ENCODE results near the gene BAZ2B.
"Not testable (repeated sequence)": the region's sequence is repeated elsewhere in the genome, so short reads cannot be mapped to it uniquely, and the experiment has no call there.

Gene BAZ2B

DNA sequence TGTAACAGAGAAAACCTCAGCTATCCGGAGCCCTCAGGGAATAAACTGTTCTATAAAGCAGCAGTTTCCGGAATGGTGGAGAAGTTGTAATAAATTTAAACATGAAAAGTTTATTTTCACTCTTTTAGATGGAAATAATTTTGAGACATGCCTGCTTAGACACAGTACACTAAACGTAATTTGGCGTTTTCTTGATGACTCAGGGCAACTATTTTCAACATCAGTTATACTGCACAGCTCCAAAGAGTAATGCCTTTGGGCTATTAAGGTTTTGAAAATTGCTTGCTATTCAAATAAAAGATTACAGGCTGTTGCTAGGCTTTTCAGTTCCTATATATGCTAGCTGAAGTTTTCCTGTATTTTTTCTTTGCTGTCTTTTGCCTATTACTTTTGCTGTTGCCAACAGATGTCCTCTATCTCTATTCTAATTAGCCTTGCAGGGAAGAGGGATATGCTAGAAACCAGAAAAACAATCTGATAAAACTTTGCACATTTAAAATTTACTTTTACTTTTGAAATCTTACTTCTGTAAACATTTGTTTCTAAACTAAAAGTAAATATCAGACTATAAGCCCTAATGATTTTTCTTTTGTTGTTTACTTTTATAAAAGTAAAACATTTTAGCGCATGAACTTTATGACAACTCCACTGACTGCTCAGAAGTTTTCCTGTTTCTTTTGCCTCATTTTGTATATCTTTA lies 216.5 kb downstream of the BAZ2B start:
- DNase-seq = no peak

DNA sequence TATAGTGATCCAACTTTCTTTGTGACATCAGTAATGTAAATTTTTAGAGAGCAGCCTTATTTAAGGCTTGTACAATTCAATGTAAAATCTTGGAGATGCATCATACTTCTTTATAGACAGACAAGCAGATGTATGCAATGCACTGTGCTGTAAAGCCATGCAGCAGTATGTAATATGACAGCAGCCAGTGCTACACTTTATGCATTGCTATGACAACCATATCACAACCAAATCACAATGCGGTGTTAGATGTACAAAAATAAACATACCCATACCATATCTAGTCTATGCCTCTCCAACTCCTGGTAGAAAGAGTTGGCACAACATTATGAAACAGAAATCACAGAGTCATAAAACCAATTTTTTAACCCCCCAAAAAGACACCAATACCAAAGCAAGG lies 219.5 kb downstream of the BAZ2B start:
- DNase-seq = no peak

DNA sequence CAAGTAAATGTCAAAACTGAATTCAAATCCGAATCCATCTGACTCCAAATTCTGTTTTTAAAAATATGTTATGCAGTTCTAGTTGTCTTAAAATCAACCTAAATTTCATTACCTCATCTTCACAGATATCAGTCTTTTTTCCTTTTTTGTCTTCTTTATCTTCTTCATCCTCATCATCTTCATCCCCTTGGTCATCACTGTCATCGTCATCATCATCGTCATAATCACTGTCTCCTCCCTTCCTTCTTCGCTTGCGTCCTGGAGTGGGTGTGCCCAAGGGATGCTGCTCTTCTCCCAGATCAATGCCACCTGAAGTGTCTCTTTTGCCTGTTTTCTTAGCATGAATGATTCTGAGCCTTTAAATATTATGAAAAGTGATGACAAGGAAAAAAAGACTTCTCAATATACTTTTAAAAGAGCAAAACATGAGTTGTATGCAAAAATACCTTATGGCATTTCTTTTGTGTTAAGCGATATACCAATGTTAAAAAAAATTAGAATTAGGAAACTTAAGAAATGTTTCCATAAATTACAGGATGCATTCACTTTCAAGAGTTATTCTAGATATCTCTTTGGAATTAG lies 233.8 kb downstream of the BAZ2B start:
- no peak for DNase-seq

DNA sequence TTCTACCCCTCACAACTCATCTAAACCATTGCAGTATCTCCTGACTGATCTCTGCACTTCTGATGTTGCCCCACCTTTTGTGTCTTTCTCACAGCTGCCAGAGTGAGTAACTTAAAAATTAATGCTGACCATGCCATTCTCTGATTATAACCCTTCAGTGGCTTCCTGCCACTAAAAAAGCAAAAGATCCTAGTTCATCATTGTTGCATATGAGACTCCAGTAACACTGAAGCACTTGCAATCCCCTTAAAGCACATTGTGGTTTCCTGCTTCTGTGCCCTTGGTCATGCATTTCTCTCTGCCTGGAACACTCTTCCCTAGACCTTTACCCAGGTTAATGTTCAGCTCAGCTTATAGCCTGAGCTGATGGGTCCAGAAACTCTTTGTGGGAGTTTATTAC lies 234.8 kb downstream of the BAZ2B start:
- DNase-seq = peak; percentile 15

DNA sequence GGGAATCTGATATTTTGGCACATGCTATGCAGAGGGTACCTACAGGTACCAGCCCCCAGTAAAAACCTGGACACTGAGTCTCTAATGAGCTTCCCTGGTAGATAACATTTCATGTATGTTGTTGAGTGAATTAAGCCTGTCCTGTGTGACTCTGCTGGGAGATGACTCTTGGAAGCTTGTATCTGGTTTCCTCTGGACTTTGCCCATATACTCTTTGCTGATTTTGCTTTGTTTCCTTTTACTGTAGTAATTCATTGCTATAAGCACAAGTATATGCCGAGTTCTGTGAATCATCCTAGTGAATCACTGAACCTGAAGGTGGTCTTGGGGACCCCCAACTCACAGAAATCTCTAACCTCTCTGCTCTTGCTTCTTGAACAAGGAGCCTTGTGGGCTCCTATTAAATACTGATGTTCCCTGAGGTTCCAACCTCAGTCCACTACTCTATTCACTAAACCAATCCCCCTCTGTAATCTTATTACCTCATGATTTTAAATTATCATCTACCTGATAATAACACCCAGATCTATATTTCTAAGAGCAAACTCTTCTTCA lies 235.6 kb downstream of the BAZ2B start:
- no peak for DNase-seq

DNA sequence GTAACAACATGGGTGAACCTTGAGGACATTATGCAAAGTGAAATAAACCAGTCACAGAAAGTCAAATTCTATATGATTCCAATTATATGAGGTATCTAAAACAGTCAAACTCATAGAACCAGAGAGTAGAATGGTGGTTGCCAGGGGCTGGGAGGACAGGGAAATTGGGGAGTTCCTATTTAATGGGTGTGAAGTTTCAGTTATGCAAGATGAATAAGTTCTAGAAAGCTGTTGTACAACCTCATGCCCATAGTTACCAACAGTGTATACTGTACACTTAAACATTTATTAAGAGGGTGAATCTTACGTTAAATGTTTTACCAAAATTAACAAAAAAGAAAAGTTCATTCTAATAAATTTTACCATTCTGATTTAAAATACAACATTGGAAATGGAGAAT lies 237.2 kb downstream of the BAZ2B start:
- DNase-seq = no peak

DNA sequence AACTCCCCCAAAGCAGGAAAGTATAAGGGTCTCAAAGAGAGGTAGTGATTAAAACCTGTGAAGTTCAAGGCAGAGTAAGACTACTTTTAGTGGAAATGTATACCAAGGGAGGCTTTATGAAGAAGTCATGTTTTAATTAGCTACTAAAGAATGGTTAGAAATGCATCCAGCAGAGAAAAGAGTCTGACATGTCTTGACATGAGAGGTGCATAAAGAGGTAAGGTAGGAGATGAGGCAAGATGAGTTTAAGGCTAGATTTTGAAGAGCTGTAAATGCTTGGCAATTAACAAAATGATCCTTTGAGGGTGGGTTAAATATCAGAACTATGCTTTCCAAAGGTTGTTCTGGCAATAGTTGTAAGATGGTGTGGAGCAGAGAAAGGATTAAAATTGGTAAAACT lies 241.1 kb downstream of the BAZ2B start:
- no peak for DNase-seq

DNA sequence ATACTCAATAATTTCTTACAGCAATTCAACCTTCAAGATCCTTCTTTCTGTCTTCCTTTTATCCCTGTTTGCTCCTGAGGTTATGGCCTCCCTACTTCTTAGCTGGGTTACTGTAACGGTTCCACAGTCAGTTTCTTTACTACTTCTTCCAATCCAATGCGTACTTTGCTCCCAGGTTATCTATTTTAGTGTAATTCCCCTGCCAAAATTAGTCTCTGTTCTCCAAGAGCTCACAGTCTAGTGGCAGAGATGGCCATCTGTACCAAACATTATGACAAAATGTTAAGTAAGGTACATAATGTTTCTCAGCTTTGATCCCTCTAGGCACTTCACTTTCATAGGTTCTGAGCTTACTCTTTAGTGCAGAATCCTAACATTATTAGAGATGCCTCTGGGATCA lies 244.8 kb downstream of the BAZ2B start:
- DNase-seq = no peak

DNA sequence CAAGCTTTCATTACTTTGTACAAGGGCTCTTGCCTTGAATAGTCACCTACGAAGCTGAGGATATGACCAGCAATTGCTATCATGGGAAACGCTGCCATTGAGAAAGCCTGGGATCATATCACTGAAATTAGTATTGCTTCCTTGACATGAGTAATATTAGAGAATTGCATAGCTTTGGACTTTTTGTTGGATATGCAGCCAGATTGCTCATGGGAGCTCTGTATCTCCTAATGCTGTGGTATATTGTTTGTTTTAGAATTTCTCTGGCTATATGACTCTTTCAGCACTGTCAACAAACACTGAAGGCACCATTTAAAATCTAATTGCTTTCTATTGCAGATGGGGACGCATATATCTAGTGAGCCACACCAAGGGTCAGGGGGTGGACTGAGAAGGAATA lies 249.8 kb downstream of the BAZ2B start:
- DNase-seq = no peak

DNA sequence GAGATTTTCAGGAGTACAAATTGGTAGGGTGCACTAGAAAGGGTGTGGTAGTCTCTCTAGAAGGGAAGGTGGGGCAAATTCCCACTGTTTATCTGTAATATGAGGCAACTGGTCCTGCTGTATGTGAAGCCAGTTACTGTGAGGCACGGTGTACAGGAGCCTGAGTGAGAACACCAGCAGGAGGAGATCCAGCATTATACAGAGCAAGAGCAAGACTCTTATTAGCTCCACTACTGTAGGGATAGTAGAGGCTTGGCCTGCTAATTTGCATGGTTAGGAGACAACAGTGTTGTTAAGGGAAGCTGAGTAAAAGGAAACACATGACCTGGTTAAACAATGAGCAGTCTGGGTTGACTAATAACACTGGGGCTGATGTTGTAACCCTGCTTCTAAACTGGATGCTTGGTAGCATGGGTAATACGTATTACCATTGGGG lies 253.5 kb downstream of the BAZ2B start:
- no peak for DNase-seq

DNA sequence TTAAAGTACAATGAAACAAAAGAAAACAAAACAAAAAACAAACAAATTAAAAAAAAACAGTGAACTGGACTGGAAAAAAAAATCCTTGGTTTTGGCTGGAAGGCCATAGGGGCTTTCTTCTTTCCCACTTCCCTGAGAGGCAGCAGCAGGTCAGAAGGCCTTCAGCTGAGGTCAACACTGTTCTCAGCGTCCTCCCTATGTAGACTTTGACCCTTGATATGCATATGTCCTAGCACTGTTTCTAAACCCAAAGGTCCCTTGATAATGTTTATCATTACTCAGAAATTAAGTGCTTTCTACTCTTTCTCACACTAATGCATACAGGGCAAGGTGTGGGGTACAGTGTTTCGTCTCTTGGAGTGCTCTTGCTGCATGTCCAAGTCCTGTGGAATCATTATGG lies 254.3 kb downstream of the BAZ2B start:
- no peak for DNase-seq

DNA sequence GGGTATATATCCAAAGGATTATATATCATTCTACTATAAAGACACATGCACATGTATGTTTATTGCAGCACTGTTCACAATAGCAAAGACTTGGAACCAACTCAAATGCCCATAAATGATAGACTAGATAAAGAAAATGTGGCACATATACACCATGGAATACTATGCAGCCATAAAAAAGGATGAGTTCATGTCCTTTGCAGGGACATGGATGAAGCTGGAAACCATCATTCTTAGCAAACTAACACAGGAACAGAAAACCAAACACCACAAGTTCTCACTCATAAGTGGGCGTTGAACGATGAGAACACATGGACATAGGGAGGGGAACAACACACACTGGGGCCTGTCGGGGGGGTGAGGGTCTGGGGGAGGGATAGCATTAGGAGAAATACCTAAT lies 254.7 kb downstream of the BAZ2B start:
- DNase-seq = not testable (repeated sequence)

DNA sequence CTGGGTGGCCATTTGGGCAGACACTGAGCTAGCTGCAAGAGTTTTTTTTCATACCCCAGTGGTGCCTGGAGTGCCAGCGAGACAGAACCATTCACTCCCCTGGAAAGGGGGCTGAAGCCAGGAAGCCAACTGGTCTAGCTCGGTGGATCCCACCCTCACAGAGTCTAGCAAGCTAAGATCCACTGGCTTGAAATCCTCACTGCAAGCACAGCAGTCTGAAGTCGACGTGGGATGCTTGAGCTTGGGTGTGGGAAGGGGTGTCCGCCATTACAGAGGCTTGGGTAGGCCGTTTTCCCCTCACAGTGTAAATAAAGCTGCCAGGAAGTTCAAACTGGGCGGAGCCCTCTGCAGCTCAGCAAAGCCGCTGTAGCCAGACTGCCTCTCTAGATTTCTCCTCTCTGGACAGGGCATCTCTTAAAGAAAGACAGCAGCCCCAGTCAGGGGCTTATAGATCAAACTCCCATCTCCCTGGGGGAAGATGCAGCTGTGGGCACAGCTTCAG lies 260.2 kb downstream of the BAZ2B start:
- no peak for DNase-seq

DNA sequence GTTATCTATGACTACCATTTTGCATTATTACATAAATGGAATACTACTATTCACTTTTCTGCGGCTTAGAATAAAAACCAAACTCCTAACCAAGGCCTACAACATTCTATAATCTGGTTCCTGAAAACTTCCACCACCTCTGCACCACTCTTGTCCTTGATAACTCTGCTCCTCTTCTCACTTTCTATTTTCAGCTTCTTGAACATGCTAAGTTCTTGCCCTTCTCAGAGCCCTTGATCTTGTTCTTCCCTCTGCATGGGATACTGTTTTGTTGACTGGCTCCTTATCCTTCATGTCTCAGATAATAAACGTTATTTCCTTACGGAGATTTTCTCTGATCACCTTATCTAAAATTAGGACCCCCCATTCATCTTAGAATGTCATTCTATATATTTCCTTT lies 264.4 kb downstream of the BAZ2B start:
- no peak for DNase-seq

DNA sequence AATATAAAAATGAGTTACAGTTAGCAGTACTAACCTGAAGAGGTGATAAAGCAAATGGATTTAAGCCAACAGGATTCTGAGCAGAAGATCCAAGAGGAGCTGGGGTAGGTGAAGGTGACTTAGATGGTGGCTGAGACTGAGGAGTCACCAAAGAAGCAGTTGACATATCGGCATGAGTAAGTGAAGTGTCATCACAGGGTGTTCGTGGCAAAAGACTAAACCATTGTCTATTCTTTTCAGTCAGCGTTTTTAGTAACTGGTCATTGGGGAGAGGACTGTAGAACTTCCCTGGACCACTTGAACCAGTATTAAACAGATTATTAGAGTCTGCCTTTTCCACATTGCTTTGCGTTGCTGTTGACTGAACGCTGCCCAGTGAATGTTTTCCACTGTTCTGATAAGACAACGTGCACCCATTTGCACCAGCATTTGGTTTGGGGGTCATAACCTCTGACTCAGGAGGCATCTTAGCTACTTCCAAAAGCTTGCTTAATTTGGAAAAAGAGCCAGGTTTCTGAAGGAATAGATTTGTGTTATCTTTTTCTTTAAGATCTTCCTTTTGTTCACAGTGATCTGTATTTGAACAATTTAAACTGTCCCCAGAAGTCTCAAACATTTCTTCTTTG lies 266.6 kb downstream of the BAZ2B start:
- no peak for DNase-seq

DNA sequence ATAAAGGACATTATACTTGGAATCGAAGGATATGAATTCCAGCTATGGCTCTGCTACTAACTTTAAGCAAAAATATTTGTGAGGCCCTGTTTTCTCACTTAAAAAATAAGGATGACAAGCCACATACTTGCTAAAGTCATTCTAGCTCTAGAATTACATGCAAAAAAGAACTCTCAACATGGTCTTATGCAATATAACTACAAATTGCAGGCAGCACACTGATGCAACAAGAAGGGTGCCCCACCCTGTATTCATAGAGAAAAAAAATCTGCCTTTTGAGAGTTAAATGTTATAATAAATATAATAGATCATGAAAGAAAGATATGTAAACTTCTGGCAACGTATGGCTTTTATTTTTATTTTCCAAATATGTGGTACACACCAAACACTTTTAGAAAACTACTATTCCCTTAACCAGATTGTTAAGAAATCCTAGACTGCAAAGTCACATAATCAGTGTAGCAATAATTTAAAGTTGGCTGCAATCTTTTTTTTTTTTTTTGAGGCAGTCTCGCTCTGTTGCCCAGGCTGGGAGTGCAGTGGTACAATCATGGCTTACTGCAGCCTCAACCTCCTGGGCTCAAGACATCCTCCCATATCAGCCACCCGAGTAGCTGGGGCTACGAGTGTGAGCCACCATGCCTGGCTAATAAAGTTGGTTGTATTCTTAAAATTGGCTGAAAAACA lies 289.6 kb downstream of the BAZ2B start:
- DNase-seq = no peak

DNA sequence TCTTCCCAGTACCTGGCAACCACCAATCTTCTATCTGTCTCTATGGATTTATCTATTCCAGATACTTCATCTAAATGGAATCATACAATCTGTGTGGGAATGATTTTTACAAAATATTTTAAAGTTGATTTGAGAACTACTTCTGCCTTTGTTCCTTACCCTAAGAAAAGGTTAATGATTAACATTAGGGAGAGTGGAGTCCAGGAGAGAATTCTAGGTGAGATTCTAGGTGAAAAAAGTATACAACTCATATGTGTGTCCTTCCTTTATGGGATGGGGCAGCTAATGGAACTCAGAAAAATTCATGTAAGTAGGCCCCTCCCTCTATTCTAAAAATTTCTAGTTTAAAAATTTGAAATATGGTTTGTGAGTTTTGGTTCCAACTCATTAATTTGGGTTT lies 293.9 kb downstream of the BAZ2B start:
- DNase-seq = no peak

DNA sequence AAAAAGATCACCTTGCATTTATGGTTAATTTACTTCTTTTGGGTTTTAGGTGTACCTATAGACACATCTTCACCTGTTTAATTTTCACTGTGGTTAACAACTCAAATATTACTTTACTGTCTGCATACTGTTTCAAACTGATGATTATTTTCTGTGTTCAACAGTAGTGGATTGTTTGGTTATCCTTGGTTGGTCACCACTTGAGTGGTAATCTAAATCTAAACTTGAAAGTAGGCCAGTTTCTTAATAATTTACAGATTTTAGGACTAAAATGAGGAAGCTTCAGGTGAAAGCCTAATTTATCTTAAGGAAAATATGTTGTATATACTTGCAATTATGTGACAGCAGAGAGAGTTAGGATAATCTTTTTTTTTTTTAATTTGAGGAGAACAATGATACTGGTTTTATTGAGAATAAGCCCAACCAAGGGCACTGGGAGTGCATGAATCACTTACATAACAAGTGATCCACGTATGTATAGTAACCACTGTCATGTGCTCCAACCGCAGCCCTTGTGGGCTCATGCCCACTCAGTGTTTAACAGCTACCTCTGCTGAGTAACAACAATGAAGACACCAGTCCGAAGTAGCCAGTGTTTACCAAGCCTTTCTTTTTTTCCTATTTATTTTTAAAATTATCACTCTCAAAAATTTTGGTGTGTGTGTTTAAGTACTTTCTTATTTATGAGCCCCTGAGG lies 298.8 kb downstream of the BAZ2B start:
- no peak for DNase-seq

DNA sequence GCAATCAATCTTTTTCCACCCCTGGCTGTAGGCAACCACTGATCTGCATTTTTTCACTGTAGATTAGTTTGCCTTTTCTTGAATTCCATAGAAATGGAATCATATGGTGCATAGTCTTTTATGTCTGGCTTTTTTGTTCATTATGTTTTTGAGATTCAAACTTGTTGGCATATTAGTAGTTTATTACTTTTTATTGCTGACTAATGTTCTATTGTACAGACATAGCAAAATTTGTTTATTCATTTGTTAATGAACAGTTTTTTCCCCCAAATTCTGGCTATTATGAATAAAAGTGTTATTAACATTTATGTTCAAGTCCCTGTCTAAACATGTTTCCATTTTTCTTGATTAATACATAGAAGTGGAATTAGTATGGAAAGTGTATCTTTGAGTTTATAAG lies 308.4 kb downstream of the BAZ2B start:
- no peak for DNase-seq

DNA sequence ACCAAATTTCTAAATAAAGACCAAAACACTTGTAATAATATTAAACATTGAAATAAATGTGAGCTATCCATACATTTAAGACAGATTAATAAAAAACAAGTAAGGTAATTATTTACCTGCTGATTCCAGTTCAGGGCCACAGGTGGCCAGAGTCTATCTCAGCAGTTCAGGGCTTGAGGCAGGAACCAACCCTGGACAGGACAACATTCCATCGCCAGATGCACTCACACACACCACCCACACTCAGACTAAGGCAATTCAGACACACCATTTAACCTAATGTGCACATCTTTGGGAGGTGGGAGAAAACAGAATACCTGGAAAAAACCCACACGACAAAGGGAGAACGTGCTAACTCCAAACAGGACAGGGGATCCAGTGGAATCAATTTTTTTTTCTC lies 315.8 kb downstream of the BAZ2B start:
- no peak for DNase-seq

DNA sequence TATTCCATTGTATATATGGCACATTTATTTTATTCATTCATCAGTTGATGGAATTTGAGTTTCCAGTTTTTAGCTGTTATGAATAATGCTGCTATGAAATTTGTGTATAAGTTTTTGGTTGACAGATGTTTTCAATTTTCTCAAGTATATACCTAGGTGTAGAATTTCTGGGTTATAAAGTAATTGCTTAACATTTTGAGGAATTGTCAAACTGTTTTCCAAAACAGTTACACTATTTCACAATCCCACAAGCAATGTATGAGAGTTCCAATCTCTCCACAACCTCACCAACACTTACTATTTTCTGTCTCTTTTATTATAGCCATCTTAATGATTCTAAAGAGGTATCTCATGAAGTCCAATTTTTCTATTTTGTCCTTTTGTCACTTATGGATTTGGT lies 317.4 kb downstream of the BAZ2B start:
- DNase-seq = no peak

DNA sequence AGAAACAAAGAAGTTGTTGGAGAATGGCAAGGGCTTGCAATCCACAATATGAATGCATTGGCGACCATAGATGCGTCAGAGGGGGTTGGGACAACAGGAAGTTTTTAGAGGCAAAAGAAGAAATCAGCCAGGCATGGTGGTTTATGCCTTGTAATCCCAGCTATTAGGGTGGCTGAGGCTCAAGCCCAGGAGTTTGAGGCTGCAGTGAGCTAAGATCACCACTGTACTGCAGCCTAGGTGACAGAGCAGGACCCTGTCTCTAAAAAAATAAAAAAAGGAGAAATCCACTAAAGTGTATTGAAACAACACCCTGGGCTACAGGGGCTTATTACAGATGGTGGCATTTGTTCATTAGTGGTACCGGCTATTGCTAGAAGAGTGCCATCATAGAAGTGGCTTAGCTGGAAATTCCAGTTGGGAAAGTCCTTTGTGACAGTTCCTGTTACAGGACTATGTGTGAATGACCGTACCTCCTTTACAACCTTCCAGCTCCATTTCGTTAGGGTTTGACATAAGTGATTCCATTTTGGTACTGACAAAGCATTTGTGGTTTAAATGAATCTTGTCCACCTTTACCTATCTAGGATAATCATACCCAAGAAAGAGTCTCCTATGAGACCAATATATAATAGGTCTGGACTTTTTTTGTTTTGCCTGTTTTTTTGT lies 319.2 kb downstream of the BAZ2B start:
- DNase-seq = no peak

Measured in GDM1 (cell line).